ENCODE results near the gene LZTS2.

DNA sequence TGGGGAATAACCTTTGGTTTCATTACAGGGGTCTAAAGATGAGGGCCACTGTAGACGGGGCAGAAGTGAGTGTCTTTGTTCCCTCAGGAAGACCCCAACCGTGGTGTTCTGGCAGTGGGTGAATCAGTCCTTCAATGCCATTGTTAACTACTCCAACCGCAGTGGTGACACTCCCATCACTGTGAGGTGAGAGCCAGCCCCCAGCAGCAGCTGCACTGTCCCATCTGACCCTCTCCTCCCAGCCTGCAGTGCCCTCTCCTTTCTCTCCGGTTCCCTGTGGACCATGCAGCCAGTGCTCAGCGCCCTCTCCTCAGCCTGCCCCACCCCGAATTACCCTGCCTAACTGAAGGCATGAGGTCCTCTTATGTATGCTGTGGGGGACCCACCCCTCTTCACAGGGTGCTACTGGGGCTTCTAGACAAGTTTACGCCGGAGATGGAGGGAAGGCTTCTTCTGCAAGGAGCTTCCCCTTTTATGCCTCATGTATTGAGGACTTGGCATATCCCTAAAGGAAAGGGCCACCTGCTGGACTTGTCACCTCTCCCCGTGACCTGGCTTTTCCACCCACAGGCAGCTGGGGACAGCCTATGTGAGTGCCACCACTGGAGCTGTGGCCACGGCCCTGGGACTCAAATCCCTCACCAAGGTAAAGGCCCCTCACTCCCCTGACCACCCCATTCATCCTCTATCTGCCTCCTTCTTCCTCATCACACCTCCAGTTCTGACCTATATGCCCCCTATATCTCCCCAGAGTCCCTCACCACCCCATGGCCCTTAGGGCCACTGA is 36.5 kb downstream of the LZTS2 start:
- TF ChIP-seq, protein P1, sequence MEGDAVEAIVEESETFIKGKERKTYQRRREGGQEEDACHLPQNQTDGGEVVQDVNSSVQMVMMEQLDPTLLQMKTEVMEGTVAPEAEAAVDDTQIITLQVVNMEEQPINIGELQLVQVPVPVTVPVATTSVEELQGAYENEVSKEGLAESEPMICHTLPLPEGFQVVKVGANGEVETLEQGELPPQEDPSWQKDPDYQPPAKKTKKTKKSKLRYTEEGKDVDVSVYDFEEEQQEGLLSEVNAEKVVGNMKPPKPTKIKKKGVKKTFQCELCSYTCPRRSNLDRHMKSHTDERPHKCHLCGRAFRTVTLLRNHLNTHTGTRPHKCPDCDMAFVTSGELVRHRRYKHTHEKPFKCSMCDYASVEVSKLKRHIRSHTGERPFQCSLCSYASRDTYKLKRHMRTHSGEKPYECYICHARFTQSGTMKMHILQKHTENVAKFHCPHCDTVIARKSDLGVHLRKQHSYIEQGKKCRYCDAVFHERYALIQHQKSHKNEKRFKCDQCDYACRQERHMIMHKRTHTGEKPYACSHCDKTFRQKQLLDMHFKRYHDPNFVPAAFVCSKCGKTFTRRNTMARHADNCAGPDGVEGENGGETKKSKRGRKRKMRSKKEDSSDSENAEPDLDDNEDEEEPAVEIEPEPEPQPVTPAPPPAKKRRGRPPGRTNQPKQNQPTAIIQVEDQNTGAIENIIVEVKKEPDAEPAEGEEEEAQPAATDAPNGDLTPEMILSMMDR (IDR thresholded peaks at IDR 0.05; ENCODE audit: insufficient read depth, low read length), result no peak
- TF ChIP-seq, protein P2, sequence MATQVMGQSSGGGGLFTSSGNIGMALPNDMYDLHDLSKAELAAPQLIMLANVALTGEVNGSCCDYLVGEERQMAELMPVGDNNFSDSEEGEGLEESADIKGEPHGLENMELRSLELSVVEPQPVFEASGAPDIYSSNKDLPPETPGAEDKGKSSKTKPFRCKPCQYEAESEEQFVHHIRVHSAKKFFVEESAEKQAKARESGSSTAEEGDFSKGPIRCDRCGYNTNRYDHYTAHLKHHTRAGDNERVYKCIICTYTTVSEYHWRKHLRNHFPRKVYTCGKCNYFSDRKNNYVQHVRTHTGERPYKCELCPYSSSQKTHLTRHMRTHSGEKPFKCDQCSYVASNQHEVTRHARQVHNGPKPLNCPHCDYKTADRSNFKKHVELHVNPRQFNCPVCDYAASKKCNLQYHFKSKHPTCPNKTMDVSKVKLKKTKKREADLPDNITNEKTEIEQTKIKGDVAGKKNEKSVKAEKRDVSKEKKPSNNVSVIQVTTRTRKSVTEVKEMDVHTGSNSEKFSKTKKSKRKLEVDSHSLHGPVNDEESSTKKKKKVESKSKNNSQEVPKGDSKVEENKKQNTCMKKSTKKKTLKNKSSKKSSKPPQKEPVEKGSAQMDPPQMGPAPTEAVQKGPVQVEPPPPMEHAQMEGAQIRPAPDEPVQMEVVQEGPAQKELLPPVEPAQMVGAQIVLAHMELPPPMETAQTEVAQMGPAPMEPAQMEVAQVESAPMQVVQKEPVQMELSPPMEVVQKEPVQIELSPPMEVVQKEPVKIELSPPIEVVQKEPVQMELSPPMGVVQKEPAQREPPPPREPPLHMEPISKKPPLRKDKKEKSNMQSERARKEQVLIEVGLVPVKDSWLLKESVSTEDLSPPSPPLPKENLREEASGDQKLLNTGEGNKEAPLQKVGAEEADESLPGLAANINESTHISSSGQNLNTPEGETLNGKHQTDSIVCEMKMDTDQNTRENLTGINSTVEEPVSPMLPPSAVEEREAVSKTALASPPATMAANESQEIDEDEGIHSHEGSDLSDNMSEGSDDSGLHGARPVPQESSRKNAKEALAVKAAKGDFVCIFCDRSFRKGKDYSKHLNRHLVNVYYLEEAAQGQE (IDR thresholded peaks at IDR 0.05; ENCODE audit: insufficient replicate concordance, low read depth), result no peak
- TF ChIP-seq GABPA (IDR thresholded peaks at IDR 0.05; ENCODE audit: low read depth), result no peak
